Measurements from ENCODE around the gene AK9.

DNA sequence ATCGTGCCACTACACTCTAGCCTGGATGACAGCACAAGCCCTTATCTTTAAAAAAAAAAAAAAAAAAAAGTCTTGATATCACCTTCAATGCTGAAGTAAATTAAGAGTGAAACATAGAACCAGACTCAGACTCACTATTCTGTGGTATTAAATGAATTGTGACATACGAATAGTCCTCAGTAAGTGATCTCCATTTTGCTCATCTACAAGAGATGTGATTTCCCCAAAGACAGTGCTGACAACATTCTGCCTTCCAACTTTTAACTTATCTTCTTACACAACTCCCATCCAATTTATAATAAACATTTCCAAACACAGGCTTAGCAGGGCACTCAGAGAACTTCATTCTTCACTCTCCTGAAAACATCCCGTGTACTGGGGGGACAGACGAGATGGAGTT is 216.0 kb downstream of the AK9 start:
- TF ChIP-seq, protein P1, sequence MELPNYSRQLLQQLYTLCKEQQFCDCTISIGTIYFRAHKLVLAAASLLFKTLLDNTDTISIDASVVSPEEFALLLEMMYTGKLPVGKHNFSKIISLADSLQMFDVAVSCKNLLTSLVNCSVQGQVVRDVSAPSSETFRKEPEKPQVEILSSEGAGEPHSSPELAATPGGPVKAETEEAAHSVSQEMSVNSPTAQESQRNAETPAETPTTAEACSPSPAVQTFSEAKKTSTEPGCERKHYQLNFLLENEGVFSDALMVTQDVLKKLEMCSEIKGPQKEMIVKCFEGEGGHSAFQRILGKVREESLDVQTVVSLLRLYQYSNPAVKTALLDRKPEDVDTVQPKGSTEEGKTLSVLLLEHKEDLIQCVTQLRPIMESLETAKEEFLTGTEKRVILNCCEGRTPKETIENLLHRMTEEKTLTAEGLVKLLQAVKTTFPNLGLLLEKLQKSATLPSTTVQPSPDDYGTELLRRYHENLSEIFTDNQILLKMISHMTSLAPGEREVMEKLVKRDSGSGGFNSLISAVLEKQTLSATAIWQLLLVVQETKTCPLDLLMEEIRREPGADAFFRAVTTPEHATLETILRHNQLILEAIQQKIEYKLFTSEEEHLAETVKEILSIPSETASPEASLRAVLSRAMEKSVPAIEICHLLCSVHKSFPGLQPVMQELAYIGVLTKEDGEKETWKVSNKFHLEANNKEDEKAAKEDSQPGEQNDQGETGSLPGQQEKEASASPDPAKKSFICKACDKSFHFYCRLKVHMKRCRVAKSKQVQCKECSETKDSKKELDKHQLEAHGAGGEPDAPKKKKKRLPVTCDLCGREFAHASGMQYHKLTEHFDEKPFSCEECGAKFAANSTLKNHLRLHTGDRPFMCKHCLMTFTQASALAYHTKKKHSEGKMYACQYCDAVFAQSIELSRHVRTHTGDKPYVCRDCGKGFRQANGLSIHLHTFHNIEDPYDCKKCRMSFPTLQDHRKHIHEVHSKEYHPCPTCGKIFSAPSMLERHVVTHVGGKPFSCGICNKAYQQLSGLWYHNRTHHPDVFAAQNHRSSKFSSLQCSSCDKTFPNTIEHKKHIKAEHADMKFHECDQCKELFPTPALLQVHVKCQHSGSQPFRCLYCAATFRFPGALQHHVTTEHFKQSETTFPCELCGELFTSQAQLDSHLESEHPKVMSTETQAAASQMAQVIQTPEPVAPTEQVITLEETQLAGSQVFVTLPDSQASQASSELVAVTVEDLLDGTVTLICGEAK (IDR thresholded peaks at IDR 0.05; ENCODE audit: borderline replicate concordance), result no peak
- TF ChIP-seq EP300 (IDR thresholded peaks at IDR 0.05; ENCODE audit: borderline replicate concordance in 1 of 2, control insufficient read depth in 1 of 2, low read depth in 2 of 2, low read length in 2 of 2) (no peak), RFX5 (IDR thresholded peaks at IDR 0.05; ENCODE audit: low read depth, low read length) (no peak), CBFB (IDR thresholded peaks at IDR 0.05; ENCODE audit: low read depth) (no peak)

Data from GM12878 (cell line).